Activated CD4-positive, alpha-beta T cell treated with anti-CD3 and anti-CD28 coated beads, Interleukin-2, amount 10 ng/mL, durations not matched to agents 7 days and 5 days (primary cell): Measurements from ENCODE around the gene ATG4D. TPM values are rescaled to one million over a fixed set of nuclear protein-coding genes. Genes with fewer than 3 reads are reported as not detected.

Source experiments
- CTCF ChIA-PET: fragments of 350-600 bp; sonication (Branson Sonifier 250); formaldehyde crosslinking; loops from one replicate; lab custom pipeline; 2021; ENCODE audit warnings: antibody characterized with exemption; lab: Charles Lee
- POLR2A ChIA-PET: fragments of 350-600 bp; sonication (Branson Sonifier 250); formaldehyde crosslinking; loops from one replicate; lab custom pipeline; 2021; ENCODE audit warnings: antibody characterized with exemption; lab: Charles Lee
- DNase-seq: peaks from one replicate; pipeline ENCODE4 v3.0.0-alpha.2; 2020
- H3K27ac Mint-ChIP-seq: one replicate; pipeline ENCODE4 v1.8.0; 2021; ENCODE audit warnings: mild to moderate bottlenecking, moderate library complexity, mixed read lengths
- H3K27me3 Mint-ChIP-seq: one replicate; pipeline ENCODE4 v1.8.0; 2021; ENCODE audit warnings: mixed read lengths
- H3K36me3 Mint-ChIP-seq: one replicate; pipeline ENCODE4 v1.8.0; 2021; ENCODE audit warnings: low read depth, mixed read lengths
- H3K4me1 Mint-ChIP-seq: one replicate; pipeline ENCODE4 v1.8.0; 2021; ENCODE audit warnings: mixed read lengths
- H3K4me3 Mint-ChIP-seq: one replicate; pipeline ENCODE4 v1.8.0; 2021; ENCODE audit warnings: mild to moderate bottlenecking, moderate library complexity, mixed read lengths
- H3K9me3 Mint-ChIP-seq: one replicate; pipeline ENCODE4 v1.8.0; 2021; ENCODE audit warnings: mixed read lengths
- total RNA-seq, 2 experiments: library from RNA; stranded (reverse); gene quantifications; one replicate each; pipeline ENCODE4 v1.2.3, GENCODE V29; 2021

Gene ATG4D
- total RNA-seq, result 10 to 100 TPM; 40.0 to 41.4 TPM

DNA sequence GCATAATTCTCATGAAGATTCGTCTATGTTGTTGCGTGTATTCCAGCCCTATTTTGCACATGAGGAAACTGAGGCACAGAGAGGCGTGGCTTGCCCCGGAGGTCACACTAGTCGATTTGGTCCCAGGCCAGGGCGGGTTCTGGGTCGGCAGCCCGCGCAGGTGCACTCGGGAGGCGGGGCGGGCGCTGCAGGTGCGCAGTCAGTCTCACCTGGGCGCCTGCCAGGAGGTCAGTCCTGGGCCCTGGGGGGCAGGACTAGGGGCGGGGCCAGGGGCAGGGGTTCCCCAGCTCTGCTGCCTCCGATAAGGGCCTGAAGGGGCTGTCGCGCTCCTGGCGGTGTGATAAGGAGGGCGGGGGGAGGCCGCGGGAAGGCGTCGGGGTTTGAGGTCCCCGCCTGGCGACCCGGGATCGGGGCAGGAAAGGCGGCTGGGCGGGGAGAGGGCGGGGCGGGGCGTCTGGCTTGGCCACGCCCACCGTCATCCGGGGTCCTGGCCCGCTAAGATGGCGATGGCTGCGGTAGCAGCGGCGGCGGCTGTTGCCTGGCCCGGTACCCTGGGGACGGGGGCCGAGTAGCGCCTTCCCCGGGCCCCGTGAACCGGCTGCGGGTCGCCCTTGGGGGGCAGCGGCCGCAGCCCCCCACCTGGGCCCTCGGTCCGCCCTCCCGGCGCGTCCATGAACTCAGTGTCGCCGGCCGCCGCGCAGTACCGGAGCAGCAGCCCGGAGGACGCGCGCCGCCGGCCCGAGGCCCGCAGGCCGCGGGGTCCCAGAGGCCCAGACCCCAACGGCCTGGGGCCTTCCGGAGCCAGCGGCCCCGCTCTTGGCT is at the start of gene ATG4D:
ATG4D (plus strand) TSS at position 485 of the 822 bp plus-strand sequence; CDS start at position 672, 187 bp downstream.
- no peaks in the 10 kb centered on the region for H3K9me3 Mint-ChIP-seq
- peak within 1 kb of the TSS; percentile 90 for H3K27ac Mint-ChIP-seq
- peaks cover 12% of the 10 kb centered on the region for H3K27me3 Mint-ChIP-seq
- peaks cover 10% of the 10 kb centered on the region for H3K36me3 Mint-ChIP-seq
- peaks cover 19% of the 10 kb centered on the region for H3K4me1 Mint-ChIP-seq
- ChIA-PET CTCF (interaction anchor here (0.8 to 1.4 kb wide), 4 partner anchors 10 to 156 kb away, joined by 3 to 6 read pairs (median 4); no protein-coding TSS in a partner anchor), POLR2A (no interaction called here)
- DNase-seq, result peak; percentile 78
- H3K4me3 Mint-ChIP-seq, result peak within 1 kb of the TSS; percentile 89

DNA sequence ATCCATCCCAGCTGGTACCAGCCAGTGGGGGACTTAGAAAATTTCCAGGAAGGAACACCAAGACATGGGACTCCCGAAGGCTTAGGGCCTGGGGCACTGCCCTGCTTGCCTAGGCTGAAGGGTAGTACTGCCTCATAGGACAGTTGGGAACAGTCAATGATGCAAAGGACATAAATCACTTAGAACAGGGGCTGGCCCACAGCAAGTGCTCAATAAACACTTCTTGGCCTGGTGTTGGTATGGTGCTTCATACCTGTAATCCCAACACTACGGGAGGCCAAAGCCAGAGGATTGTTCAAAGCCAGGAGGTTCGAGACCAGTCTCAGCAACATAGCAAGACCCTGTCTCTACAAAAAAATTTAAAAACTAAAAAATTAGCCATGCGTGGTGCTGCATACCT is 46.3 kb upstream of the ATG4D start:
- H3K4me3 Mint-ChIP-seq, result no peak overlapping the region
- H3K27me3 Mint-ChIP-seq, result no peaks in the 10 kb centered on the region
- H3K27ac Mint-ChIP-seq, result no peak overlapping the region
- ChIA-PET POLR2A (interaction anchor here (0.6 kb wide), 1 partner anchor 26 kb away, joined by 5 read pairs; no protein-coding TSS in a partner anchor), CTCF (interaction anchor here (0.7 to 3.3 kb wide), 2 partner anchors 9 to 202 kb away, joined by 3 to 13 read pairs; no protein-coding TSS in a partner anchor)
- H3K36me3 Mint-ChIP-seq, result peaks cover 41% of the 10 kb centered on the region
- no peak for DNase-seq
- H3K4me1 Mint-ChIP-seq, result peaks cover 39% of the 10 kb centered on the region
- no peaks in the 10 kb centered on the region for H3K9me3 Mint-ChIP-seq

DNA sequence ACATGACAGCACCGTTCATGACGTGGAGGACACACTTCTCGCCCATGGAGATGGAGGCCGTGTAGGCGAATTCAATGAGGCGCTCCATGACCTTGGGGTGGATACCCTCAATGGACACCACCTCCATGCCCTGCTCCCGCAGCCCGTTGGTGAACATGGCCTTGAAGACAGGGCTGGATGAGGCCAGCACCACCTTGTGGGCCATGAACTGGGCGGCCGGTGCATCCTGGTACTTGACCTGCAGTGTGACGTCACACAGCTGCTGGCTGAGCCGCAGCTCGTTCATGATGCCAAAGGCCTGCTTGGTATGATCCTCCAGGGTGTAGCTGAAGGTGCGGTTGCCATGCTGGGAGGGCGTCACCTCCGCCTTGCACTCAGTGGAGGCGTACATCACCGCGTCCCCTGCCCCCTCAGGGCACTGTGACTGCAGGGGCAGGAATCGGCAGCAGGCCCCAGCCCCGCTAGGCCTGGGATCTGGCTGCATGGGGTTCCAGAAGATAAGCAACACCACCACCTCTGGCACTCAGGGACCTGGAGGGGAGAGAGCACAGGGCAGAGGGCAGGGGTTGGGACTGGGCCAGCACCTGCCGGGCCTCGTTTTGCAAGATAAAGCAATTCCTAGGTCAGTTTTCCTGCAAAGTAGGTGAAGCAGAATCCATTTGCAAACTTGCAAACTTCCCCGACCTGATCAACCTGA is 44.0 kb upstream of the ATG4D start:
- H3K4me3 Mint-ChIP-seq, result no peak overlapping the region
- H3K27ac Mint-ChIP-seq, result peak overlapping the region; percentile 80
- no peak for DNase-seq
- no peaks in the 10 kb centered on the region for H3K9me3 Mint-ChIP-seq
- H3K4me1 Mint-ChIP-seq, result peaks cover 43% of the 10 kb centered on the region
- ChIA-PET POLR2A (no interaction called here), CTCF (interaction anchor here (0.5 to 1.8 kb wide), 2 partner anchors 16 to 133 kb away, joined by 3 to 6 read pairs; no protein-coding TSS in a partner anchor)
- H3K27me3 Mint-ChIP-seq, result no peaks in the 10 kb centered on the region
- H3K36me3 Mint-ChIP-seq, result peaks cover 34% of the 10 kb centered on the region

DNA sequence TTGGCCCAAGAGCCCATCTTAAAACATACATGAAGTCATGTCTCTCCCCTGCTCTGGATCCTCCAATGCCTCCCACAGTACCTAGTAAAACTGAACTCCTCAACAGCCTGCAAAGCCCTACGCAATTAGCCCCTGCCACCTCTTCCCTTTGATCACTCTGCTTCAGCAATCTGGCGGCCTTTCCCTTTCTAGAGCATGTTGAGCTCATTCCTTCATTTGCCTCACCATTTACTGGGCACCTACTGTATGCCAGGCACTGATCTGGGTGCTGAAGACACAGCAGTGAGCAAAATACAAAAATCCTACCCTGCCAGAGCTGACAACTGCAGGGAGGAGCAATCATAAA is 43.5 kb upstream of the ATG4D start:
- POLR2A ChIA-PET, result no interaction called here
- Mint-ChIP-seq H3K27ac (peak overlapping the region; percentile 80), H3K4me3 (peak overlapping the region; percentile 52), H3K27me3 (no peaks in the 10 kb centered on the region), H3K4me1 (peaks cover 43% of the 10 kb centered on the region), H3K36me3 (peaks cover 34% of the 10 kb centered on the region), H3K9me3 (no peaks in the 10 kb centered on the region)
- CTCF ChIA-PET, result interaction anchor here (1.2 to 1.8 kb wide), 2 partner anchors 10 to 16 kb away, joined by 5 to 6 read pairs; no protein-coding TSS in a partner anchor
- DNase-seq, result no peak

DNA sequence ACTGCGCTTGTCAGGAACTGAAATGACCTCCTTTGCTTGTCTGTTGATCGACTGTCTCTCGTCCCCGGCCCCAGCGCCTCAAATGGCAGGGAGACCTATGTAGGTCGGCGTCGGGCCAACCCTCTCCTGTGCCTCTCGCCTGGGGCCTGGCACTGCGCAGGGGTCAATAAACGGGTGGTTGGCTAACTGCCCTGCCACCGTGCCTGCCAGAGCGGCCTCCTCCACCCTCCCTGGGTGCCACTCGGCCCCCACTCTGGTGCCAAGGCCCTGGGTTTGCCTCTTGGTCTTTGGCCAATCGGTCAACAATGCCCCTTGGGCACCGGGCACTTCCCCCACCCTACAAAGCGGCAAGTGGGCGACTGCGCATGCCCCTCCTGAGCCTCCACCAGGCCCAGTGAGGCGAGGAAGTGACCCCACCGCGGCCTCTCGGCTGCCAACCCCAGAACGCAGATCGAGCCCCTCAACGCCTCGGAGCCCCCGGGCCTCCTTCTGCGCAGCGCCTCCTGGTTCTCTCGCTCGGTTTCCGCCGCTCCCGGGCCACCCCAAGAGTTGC is 41.7 kb upstream of the ATG4D start:
- POLR2A ChIA-PET, result no interaction called here

DNA sequence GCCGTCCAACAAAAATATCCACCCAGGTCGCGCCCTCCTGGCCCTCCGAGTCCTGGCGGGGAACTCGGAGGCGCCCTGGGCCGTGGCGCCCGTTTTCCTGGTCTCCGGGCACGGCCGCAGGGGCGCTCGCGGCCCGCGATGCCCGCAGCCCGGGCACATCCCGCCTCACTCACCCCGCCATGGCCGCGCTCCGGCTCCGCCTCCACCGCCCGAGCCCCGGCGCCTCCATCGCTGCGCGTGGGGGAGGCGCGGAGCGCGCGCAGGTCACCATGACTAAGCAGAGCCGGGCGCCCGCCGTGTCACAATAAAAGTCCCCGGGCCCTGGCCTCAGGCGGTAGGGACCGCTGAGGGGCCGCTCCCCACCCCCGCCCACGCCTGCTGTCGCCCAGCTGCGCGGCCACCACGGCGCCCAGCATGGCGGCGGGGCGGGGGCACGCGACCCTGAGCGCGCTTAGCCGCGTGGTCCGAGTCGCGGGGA is 41.1 kb upstream of the ATG4D start:
- Mint-ChIP-seq H3K27ac (peak overlapping the region; percentile 92), H3K27me3 (no peaks in the 10 kb centered on the region), H3K36me3 (peaks cover 25% of the 10 kb centered on the region), H3K4me1 (peaks cover 45% of the 10 kb centered on the region), H3K4me3 (peak overlapping the region; percentile 92), H3K9me3 (no peaks in the 10 kb centered on the region)
- ChIA-PET POLR2A (no interaction called here), CTCF (interaction anchor here (0.6 kb wide), 1 partner anchor 91 kb away, joined by 3 read pairs; no protein-coding TSS in a partner anchor)
- peak; percentile 92 for DNase-seq

More for the DNA sequence above, 41.7 kb upstream of the ATG4D start:
- no peaks in the 10 kb centered on the region for H3K9me3 Mint-ChIP-seq
- CTCF ChIA-PET, result no interaction called here
- H3K36me3 Mint-ChIP-seq, result peaks cover 29% of the 10 kb centered on the region
- H3K27ac Mint-ChIP-seq, result peak overlapping the region; percentile 92
- DNase-seq, result peak; percentile 26
- H3K4me3 Mint-ChIP-seq, result peak overlapping the region; percentile 92
- H3K4me1 Mint-ChIP-seq, result peaks cover 49% of the 10 kb centered on the region
- H3K27me3 Mint-ChIP-seq, result no peaks in the 10 kb centered on the region

DNA sequence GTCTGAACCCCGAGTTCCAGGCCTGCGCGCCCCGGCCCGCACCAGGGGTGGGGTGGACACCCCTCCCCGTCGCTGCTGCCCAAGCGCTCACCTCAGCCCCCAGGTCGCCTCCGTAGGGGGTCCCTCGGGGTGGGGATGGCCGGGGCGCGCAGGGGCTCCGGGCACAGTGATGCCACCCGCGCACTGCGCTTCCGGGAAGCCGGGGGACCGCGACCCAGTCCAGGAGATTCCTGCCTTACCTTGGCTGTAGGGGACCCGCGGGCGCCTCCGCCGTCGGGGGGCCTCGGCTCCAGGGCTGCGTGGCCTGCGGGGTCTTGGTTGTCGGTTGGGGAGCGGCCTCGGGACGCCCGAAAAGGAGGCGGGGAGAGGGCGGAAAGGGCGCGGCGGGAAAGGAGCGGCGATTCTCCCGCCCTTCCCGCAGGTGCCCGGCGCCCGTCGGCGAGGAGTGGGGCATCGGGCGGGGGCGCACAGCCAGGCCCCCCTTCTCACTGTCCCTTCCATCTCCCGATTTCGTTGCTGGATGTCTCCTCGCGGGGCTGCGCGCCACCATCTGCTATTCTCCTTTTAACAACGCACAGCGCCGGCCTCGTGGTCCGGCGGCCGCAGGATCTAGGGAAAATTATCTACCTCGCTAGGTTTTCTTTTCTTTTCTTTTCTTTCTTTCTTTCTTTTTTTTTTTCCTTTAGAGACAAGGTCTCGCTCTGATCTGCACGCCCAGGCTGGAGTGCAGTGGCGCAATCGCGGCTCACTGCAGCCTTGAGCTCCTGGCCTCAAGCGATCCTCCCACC is 40.5 kb upstream of the ATG4D start, which contains the start of gene KEAP1:
KEAP1 (minus strand) TSS at position 355 of the 788 bp plus-strand sequence. CDS start 3,323 bp downstream, outside the sequence.
- Mint-ChIP-seq H3K27me3 (no peaks in the 10 kb centered on the region), H3K4me3 (peak within 1 kb of the TSS; percentile 92), H3K36me3 (peaks cover 24% of the 10 kb centered on the region), H3K4me1 (peaks cover 47% of the 10 kb centered on the region), H3K9me3 (no peaks in the 10 kb centered on the region), H3K27ac (peak within 1 kb of the TSS; percentile 98)
- POLR2A ChIA-PET, result no interaction called here
- CTCF ChIA-PET, result interaction anchor here (0.6 to 0.9 kb wide), 3 partner anchors 66 to 230 kb away, joined by 3 to 5 read pairs (median 5); no protein-coding TSS in a partner anchor
- peak; percentile 43 for DNase-seq

DNA sequence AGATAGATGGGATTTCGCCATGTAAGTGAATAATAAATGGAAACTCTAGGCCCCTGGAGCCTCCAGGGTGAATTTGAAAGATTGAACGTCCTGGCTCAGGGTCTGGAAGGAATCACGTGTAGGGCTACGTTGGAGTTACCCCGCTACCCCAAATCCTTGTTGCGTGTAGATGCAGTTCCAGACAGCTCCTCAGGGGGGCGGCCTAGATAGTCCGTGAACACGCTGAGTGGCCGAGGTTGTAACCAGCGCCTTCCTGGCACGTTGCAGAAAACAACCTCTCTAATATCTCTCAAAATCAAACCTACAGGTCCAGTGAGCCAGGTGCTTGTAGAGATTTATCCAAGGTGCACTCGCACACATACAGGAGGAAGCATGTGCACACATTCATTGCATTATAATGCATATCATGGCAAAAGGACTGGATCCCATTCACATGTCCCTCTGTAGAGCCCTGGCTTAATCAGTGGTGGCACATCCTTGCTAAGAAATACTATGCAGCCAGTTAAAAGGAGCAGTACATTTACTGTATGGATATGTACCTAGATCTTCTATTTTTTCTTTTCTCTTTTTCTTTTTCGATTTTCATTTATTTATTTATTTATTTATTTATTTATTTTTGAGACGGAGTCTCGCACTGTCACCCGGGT is 38.0 kb upstream of the ATG4D start:
- no peak overlapping the region for H3K27ac Mint-ChIP-seq
- ChIA-PET CTCF (interaction anchor here (0.5 to 2.6 kb wide), 12 partner anchors 10 to 212 kb away, joined by 3 to 13 read pairs (median 3); partner anchors contain the start of genes DNM2 and S1PR5), POLR2A (no interaction called here)
- no peaks in the 10 kb centered on the region for H3K9me3 Mint-ChIP-seq
- DNase-seq, result peak; percentile 88
- H3K4me1 Mint-ChIP-seq, result peaks cover 42% of the 10 kb centered on the region
- no peaks in the 10 kb centered on the region for H3K27me3 Mint-ChIP-seq
- peak overlapping the region; percentile 8 for H3K4me3 Mint-ChIP-seq
- peaks cover 6% of the 10 kb centered on the region for H3K36me3 Mint-ChIP-seq

DNA sequence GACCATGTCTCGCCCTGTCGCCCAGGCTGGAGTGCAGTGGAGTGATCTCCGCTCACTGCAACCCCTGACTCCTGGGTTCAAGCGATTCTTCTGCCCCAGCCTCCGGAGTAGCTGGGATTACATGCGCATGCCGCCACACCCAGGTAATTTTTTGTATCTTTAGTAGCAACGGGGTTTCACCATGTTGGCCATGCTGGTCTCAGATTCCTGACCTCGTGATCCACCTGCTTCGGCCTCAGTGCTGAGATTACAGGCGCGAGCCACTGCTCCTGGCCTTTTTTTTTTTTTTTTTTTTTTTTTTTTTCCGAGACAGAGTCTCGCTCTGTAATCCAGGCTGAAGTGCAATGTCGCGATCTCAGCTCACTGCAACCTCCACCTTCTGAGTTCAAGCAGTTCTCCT is 35.7 kb upstream of the ATG4D start:
- Mint-ChIP-seq H3K9me3 (no peaks in the 10 kb centered on the region), H3K27ac (no peak overlapping the region), H3K36me3 (no peaks in the 10 kb centered on the region), H3K27me3 (peaks cover 9% of the 10 kb centered on the region), H3K4me3 (no peak overlapping the region), H3K4me1 (peaks cover 34% of the 10 kb centered on the region)
- ChIA-PET CTCF (interaction anchor here (0.8 to 1.8 kb wide), 7 partner anchors 10 to 105 kb away, joined by 3 to 8 read pairs (median 4); partner anchors contain the start of genes CDC37 and S1PR5), POLR2A (no interaction called here)
- no peak for DNase-seq

DNA sequence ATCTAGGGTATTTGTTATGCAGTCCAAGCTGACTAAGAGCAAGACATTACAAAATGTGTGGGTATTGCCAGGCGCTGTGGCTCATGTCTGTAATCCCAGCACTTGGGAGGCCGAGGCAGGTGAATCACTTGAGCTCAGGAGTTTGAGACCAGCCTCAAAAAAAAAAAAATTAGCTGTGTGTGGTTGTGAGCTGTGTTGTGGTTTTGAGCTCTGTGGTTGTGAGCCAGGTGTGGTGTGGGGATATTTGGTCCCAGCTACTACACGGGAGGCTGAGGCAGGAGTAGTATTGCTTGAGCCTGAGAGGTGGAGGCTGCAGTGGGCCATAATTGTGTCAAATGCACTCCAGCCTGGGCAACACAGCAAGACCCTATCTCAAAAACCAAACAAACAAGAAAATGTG is 35.0 kb upstream of the ATG4D start:
- Mint-ChIP-seq H3K4me3 (no peak overlapping the region), H3K27me3 (peaks cover 15% of the 10 kb centered on the region), H3K27ac (peak overlapping the region; percentile 60), H3K36me3 (no peaks in the 10 kb centered on the region), H3K4me1 (peaks cover 34% of the 10 kb centered on the region), H3K9me3 (no peaks in the 10 kb centered on the region)
- CTCF ChIA-PET, result interaction anchor here (0.9 to 1.8 kb wide), 8 partner anchors 9 to 55 kb away, joined by 3 to 8 read pairs (median 4); partner anchors contain the start of gene S1PR5
- POLR2A ChIA-PET, result no interaction called here
- no peak for DNase-seq

DNA sequence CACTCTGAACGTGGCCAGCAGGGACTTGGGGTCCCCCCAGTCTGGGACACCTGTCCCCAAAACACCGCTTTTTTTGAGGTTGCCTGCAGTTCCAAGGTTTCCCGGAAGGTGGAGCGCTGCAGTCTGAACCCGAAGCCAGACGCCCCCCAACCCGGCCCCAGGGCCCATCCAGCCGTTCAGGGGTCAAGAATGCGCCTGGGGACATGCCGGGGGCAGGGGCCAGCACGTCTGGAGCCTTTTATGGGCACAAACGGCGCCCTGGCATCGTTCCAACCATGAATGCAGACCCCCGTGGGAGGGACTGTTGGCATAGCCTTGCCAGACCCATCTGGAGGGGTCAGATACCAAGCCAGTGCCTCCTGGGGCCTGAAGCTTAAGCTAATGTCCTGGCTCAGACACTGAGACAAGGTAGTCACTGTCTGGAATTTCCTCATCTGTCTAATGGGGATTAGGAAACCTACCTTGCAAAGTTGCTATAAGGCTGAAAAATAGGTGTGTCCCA is 33.4 kb upstream of the ATG4D start:
- peaks cover 33% of the 10 kb centered on the region for H3K4me1 Mint-ChIP-seq
- no peak overlapping the region for H3K4me3 Mint-ChIP-seq
- no peak overlapping the region for H3K27ac Mint-ChIP-seq
- no peaks in the 10 kb centered on the region for H3K9me3 Mint-ChIP-seq
- peaks cover 29% of the 10 kb centered on the region for H3K27me3 Mint-ChIP-seq
- H3K36me3 Mint-ChIP-seq, result no peaks in the 10 kb centered on the region
- CTCF ChIA-PET, result interaction anchor here (0.6 to 1.9 kb wide), 6 partner anchors 16 to 189 kb away, joined by 3 to 5 read pairs (median 3); no protein-coding TSS in a partner anchor
- DNase-seq, result peak; percentile 67
- POLR2A ChIA-PET, result interaction anchor here (0.6 kb wide), 1 partner anchor 59 kb away, joined by 5 read pairs; no protein-coding TSS in a partner anchor
